ENCODE data around the gene HCN3.

DNA sequence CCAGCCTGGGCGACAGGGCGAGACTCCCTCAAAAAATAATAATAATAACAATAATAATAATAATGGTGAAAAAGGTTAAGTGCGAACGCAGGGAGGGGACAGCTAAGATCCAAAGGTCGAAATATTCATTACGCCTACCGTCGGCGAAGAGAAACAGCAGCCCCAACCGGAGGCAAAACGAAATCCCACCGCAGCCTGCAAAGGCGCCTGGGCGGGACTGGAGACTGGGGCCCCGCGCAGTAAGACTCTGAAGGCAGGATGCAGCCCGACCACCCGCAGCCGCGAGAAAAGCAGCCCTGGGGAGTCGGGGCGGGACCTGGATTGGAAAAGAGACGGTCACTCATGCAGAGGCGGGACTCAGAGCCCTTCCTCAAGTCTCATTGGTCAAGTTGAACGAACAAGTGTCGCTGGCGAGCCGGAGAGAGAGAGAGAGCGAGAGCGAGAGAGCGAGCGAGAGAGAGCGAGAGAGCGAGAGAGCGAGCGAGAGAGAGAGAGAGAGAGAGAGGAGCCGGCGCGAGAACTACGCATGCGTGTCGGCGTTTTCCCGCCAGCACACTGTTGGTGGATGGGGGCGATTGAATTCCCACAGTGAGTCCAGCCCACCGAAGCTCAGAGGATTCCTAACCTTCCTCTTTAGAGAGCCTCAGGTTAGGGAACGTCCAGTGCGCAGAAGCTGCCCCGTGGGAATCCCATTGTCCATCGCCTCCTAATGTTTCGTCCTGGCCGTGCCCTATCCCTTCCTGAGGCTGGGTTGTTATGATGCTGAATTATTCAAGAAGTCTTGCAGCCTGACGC, 32.7 kb upstream of the HCN3 start:
- TF ChIP-seq, protein P1, sequence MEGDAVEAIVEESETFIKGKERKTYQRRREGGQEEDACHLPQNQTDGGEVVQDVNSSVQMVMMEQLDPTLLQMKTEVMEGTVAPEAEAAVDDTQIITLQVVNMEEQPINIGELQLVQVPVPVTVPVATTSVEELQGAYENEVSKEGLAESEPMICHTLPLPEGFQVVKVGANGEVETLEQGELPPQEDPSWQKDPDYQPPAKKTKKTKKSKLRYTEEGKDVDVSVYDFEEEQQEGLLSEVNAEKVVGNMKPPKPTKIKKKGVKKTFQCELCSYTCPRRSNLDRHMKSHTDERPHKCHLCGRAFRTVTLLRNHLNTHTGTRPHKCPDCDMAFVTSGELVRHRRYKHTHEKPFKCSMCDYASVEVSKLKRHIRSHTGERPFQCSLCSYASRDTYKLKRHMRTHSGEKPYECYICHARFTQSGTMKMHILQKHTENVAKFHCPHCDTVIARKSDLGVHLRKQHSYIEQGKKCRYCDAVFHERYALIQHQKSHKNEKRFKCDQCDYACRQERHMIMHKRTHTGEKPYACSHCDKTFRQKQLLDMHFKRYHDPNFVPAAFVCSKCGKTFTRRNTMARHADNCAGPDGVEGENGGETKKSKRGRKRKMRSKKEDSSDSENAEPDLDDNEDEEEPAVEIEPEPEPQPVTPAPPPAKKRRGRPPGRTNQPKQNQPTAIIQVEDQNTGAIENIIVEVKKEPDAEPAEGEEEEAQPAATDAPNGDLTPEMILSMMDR (IDR thresholded peaks at IDR 0.05) = peak in 1 of 2 donors; percentile 93
- peak; percentile 78 to 87 for TF ChIP-seq POLR2A (IDR thresholded peaks at IDR 0.05)
- peak; percentile 75 to 99 (median 94) for TF ChIP-seq POLR2AphosphoS5 (IDR thresholded peaks at IDR 0.05)
- TF ChIP-seq EP300 (IDR thresholded peaks at IDR 0.05) = no peak
